H1 (cell line): ENCODE measurements around the gene WDR7. TPM values are rescaled to one million over a fixed set of nuclear protein-coding genes. Genes with fewer than 3 reads are reported as not detected.

Experiments
- CTCF ChIA-PET: fragments of 300-600 bp; sonication (Branson Sonifier 250); formaldehyde crosslinking; loops from one replicate; lab custom pipeline; 2021; ENCODE audit not compliant: partially characterized antibody; lab: Charles Lee
- POLR2A ChIA-PET: fragments of 300-600 bp; sonication (Branson Sonifier 250); formaldehyde crosslinking; loops from one replicate; lab custom pipeline; 2021; ENCODE audit warnings: inconsistent platforms; ENCODE audit not compliant: partially characterized antibody; lab: Charles Lee
- DNase-seq, 2 experiments: peaks; one replicate each; pipeline versions ENCODE4 v3.0.0 to v3.0.0-alpha.2; 2010 to 2022; ENCODE audit warnings: low spot score in 2 of 2, low read depth in 1 of 2, mixed read lengths in 1 of 2
- FAIRE-seq: peaks from 2 replicates; lab custom pipeline; 2011; peaks lifted over from hg19 to GRCh38; lab: Jason Lieb, UNC
- H2AFZ ChIP-seq: 2 replicates; pipeline ENCODE4 v1.8.1; 2012; ENCODE audit warnings: low read length, inconsistent platforms
- H2AK5ac ChIP-seq: 2 replicates; pipeline ENCODE4 v1.6.1; 2013; ENCODE audit warnings: low read depth, low read length
- H2BK120ac ChIP-seq: replicated peaks from 2 replicates; pipeline ENCODE3; 2013; ENCODE audit warnings: low read depth, low read length, inconsistent platforms
- H2BK12ac ChIP-seq: 2 replicates; pipeline ENCODE4 v1.6.1; 2013; ENCODE audit warnings: low read depth, low read length
- H2BK15ac ChIP-seq: 2 replicates; pipeline ENCODE4 v1.6.1; 2013; ENCODE audit warnings: low read length
- H2BK20ac ChIP-seq: 2 replicates; pipeline ENCODE4 v1.6.1; 2013; ENCODE audit warnings: low read length
- H2BK5ac ChIP-seq: 2 replicates; pipeline ENCODE4 v1.6.1; 2013; ENCODE audit warnings: low read depth, low read length
- H3K14ac ChIP-seq: 2 replicates; pipeline ENCODE4 v1.6.1; 2013; ENCODE audit warnings: inconsistent platforms; ENCODE audit not compliant: insufficient read length
- H3K18ac ChIP-seq: 2 replicates; pipeline ENCODE4 v1.6.1; 2013; ENCODE audit warnings: low read length; ENCODE audit errors: extremely low read depth
- H3K23ac ChIP-seq: 2 replicates; pipeline ENCODE4 v1.6.1; 2013; ENCODE audit warnings: inconsistent platforms; ENCODE audit not compliant: insufficient read length
- H3K23me2 ChIP-seq: 2 replicates; pipeline ENCODE4 v1.6.1; 2013; ENCODE audit warnings: low read depth, low read length
- H3K27ac ChIP-seq: 2 replicates; pipeline ENCODE4 v1.6.1; 2011; ENCODE audit warnings: low read depth, low read length, inconsistent platforms
- H3K27me3 ChIP-seq, 4 experiments: replicated peaks in 1 of 4; 1 replicate in 1 of 4; 2 replicates in 3 of 4; pipeline versions ENCODE4 v1.6.1 to v1.8.1; 2011 to 2013; ENCODE audit warnings: low read length in 3 of 4, mild to moderate bottlenecking in 3 of 4, inconsistent platforms in 2 of 4, mixed read lengths in 2 of 4, moderate library complexity in 1 of 4; ENCODE audit not compliant: control insufficient read depth in 3 of 4, insufficient read depth in 3 of 4; ENCODE audit errors: extremely low read depth in 1 of 4
- H3K36me3 ChIP-seq, 4 experiments: 2 replicates each; pipeline versions ENCODE4 v1.6.1 to v1.8.1; 2011 to 2013; ENCODE audit warnings: mild to moderate bottlenecking in 4 of 4, low read length in 3 of 4, moderate library complexity in 2 of 4, control low read depth in 1 of 4, inconsistent platforms in 1 of 4; ENCODE audit not compliant: insufficient read depth in 4 of 4, control insufficient read depth in 2 of 4
- H3K4ac ChIP-seq: replicated peaks from 2 replicates; pipeline ENCODE3; 2013; ENCODE audit warnings: low read length, low read depth, mixed read lengths, inconsistent platforms; ENCODE audit not compliant: insufficient read length
- H3K4me1 ChIP-seq, 4 experiments: replicated peaks in 1 of 4; 1 replicate in 1 of 4; 2 replicates in 3 of 4; pipeline versions ENCODE4 v1.6.1 to v1.8.1; 2011 to 2013; ENCODE audit warnings: low read length in 3 of 4, inconsistent platforms in 2 of 4, mixed read lengths in 1 of 4; ENCODE audit not compliant: insufficient read depth in 4 of 4, control insufficient read depth in 3 of 4
- H3K4me2 ChIP-seq, 2 experiments: 2 replicates each; pipeline versions ENCODE4 v1.6.1 to v1.8.1; 2011 to 2013; ENCODE audit warnings: low read depth in 2 of 2, low read length in 2 of 2, control low read depth in 1 of 2, inconsistent platforms in 1 of 2, mild to moderate bottlenecking in 1 of 2; ENCODE audit not compliant: insufficient read depth in 1 of 2
- H3K4me3 ChIP-seq, 4 experiments: fragments of 200-600, 300-600 bp in 1 of 4; sonication (generic), shearing (Covaris generic), sonication (Bioruptor Twin) in 1 of 4; 2 replicates each; pipeline versions ENCODE4 v1.5.1 to v1.8.1; 2011 to 2016; ENCODE audit warnings: low read length in 4 of 4, low read depth in 3 of 4, control low read depth in 2 of 4, inconsistent platforms in 2 of 4, mild to moderate bottlenecking in 2 of 4, mixed read lengths in 1 of 4, moderate library complexity in 1 of 4; ENCODE audit not compliant: insufficient read depth in 2 of 4; ENCODE audit errors: extremely low read depth in 1 of 4
- H3K56ac ChIP-seq: replicated peaks from 2 replicates; pipeline ENCODE3; 2013; ENCODE audit warnings: low read depth, mild to moderate bottlenecking, mixed read lengths, low read length, inconsistent platforms; ENCODE audit not compliant: insufficient read length
- H3K79me1 ChIP-seq: 2 replicates; pipeline ENCODE4 v1.6.1; 2013; ENCODE audit warnings: low read depth, low read length, control low read depth
- H3K79me2 ChIP-seq, 2 experiments: 2 replicates each; pipeline versions ENCODE4 v1.6.1 to v1.8.1; 2012 to 2013; ENCODE audit warnings: low read length in 2 of 2, mild to moderate bottlenecking in 2 of 2, inconsistent platforms in 1 of 2; ENCODE audit not compliant: insufficient read depth in 2 of 2, control insufficient read depth in 1 of 2
- H3K9ac ChIP-seq, 4 experiments: replicated peaks in 1 of 4; 1 replicate in 1 of 4; 2 replicates in 3 of 4; pipeline versions ENCODE4 v1.6.1 to v1.8.1; 2011 to 2013; ENCODE audit warnings: low read depth in 3 of 4, low read length in 3 of 4, control low read depth in 2 of 4, mild to moderate bottlenecking in 2 of 4, moderate library complexity in 2 of 4, inconsistent platforms in 1 of 4; ENCODE audit errors: extremely low read depth in 1 of 4
- H3K9me3 ChIP-seq, 2 experiments: 2 replicates each; pipeline versions ENCODE4 v1.6.1 to v1.8.1; 2012 to 2013; ENCODE audit warnings: mild to moderate bottlenecking in 2 of 2, moderate library complexity in 2 of 2, control low read depth in 1 of 2, inconsistent platforms in 1 of 2, low read depth in 1 of 2, low read length in 1 of 2, mixed read lengths in 1 of 2; ENCODE audit not compliant: insufficient read depth in 2 of 2
- H4K20me1 ChIP-seq, 2 experiments: replicated peaks in 1 of 2; 2 replicates each; pipeline versions ENCODE3 to v1.8.1; 2011 to 2013; ENCODE audit warnings: inconsistent platforms in 2 of 2, low read length in 2 of 2, mild to moderate bottlenecking in 1 of 2; ENCODE audit not compliant: insufficient read depth in 2 of 2, control insufficient read depth in 1 of 2
- H4K5ac ChIP-seq: 2 replicates; pipeline ENCODE4 v1.6.1; 2013; ENCODE audit warnings: low read length, low read depth, mixed read lengths, inconsistent platforms; ENCODE audit not compliant: insufficient read length
- H4K8ac ChIP-seq: 2 replicates; pipeline ENCODE4 v1.8.0; 2013; ENCODE audit warnings: mild to moderate bottlenecking, moderate library complexity, low read length, inconsistent platforms; ENCODE audit not compliant: insufficient read depth; ENCODE audit errors: extremely low read depth
- H4K91ac ChIP-seq: replicated peaks from 2 replicates; pipeline ENCODE3; 2013; ENCODE audit warnings: low read length, mixed read lengths, inconsistent platforms; ENCODE audit not compliant: insufficient read length
- FOSL1 ChIP-seq: IDR thresholded peaks from 2 replicates; pipeline ENCODE4 v1.6.1; 2011; ENCODE audit warnings: mild to moderate bottlenecking, low read depth, low read length, moderate library complexity; ENCODE audit not compliant: insufficient read depth
- RBBP5 ChIP-seq: IDR thresholded peaks from 2 replicates; pipeline ENCODE4 v1.7.1; 2012; ENCODE audit warnings: low read depth, mild to moderate bottlenecking, inconsistent platforms, low read length, moderate library complexity, borderline replicate concordance
- WGBS, 2 experiments: shearing (Covaris generic) in 1 of 2; methylation state at CpG; one replicate each; pipeline versions ENCODE4 v1.1.6 to v1.1.7; 2013 to 2015; ENCODE audit warnings: low lambda C conversion rate in 2 of 2, mixed read lengths in 2 of 2, inconsistent platforms in 1 of 2, low coverage in 1 of 2, missing lambda C conversion rate in 1 of 2; ENCODE audit not compliant: insufficient replicate concordance in 2 of 2, insufficient coverage in 1 of 2, insufficient read length in 1 of 2; ENCODE audit errors: extremely low coverage in 1 of 2, missing lambda C conversion rate in 1 of 2; 5-methylcytosine and 5-hydroxymethylcytosine counted together
- polyA plus RNA-seq, 7 experiments: library from polyadenylated mRNA; depleted of rRNA in 3 of 7; stranded (reverse) in 5 of 7; unstranded in 2 of 7; fragments of >200 nt in 5 of 7; fragments of 200-250 nt in 2 of 7; gene quantifications; 1 replicate in 5 of 7; 2 replicates in 1 of 7; 4 replicates in 1 of 7; pipeline versions ENCODE4 v1.2.1 to v1.2.3, GENCODE V29; 2011 to 2013; ENCODE audit warnings: missing spikeins in 2 of 7, mixed read lengths in 2 of 7
- total RNA-seq: library from RNA; stranded (reverse); fragmentation: NEBNext Ultra II Directional; extraction: Animal tissue kit (Norgen Biotek cat#: 25700); gene quantifications from 2 replicates; pipeline ENCODE4 v1.2.1, GENCODE V29; 2021

The WDR7 gene
- total and polyA plus RNA-seq, 2 of the 8 experiments (the other 6 are each of a cell fraction or from before 2014, with no cell fraction given), result 5.5 to 15.2 TPM

DNA sequence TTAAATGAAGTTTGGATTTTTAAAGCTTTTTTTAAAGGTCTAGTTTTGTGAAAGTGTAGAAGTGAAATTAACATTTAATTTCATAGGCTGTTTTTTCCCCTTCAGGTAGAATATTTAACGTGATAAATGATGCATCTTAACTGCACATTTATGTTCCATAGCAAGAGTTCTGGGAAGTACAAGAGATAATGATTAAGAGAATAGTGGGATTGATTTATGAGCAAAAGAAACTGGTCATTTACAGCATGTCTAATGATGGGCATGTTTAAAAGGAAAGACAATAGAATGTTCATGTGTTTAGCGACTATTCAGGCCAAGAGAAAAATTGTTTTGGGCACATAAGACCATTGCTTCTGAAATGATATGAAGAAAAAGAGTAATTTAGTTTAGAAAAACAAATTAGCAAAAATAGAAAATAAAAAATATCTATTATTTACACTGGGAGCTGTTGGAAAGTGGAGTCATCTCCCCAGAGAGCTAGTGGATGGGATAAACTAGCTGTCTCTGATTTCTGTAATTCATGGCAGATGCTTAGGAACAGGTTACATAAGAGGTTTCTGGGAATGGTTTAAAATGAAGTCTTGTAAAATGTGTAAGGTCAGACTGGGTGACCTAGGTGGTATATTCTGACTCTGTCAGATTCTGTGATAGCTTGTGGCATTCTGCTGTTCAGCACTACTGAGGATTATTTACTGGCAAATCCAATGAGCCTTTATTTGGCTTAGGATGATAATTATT lies 60.7 kb downstream of the WDR7 start:
- no peak overlapping the region for H2AK5ac ChIP-seq
- no peaks in the 10 kb centered on the region for H3K4me1 ChIP-seq
- H3K23ac ChIP-seq, result no peak overlapping the region
- H3K4me3 ChIP-seq, result no peak overlapping the region
- no peaks in the 10 kb centered on the region for H3K36me3 ChIP-seq
- no peak overlapping the region for H3K56ac ChIP-seq
- FAIRE-seq (no peak), DNase-seq (no peak)
- no peak overlapping the region for H2BK5ac ChIP-seq
- no peak overlapping the region for H3K27ac ChIP-seq
- no peak overlapping the region for H3K14ac ChIP-seq
- ChIA-PET CTCF (interaction anchor here (1.1 kb wide), 1 partner anchor 10 kb away, joined by 7 read pairs; no protein-coding TSS in a partner anchor), POLR2A (no interaction called here)
- no peak overlapping the region for H2BK15ac ChIP-seq
- no peak overlapping the region for H2BK12ac ChIP-seq
- no peaks in the 10 kb centered on the region for H4K20me1 ChIP-seq
- H4K8ac ChIP-seq, result no peak overlapping the region
- no peak overlapping the region for H3K9ac ChIP-seq
- H3K4ac ChIP-seq, result no peak overlapping the region
- no peaks in the 10 kb centered on the region for H3K9me3 ChIP-seq
- no peaks in the 10 kb centered on the region for H3K23me2 ChIP-seq
- H2BK20ac ChIP-seq, result no peak overlapping the region
- no peak overlapping the region for H4K5ac ChIP-seq
- no peaks in the 10 kb centered on the region for H3K79me2 ChIP-seq
- TF ChIP-seq RBBP5, result no peak
- TF ChIP-seq FOSL1, result no peak
- H4K91ac ChIP-seq, result no peak overlapping the region
- no peak overlapping the region for H2AFZ ChIP-seq
- no peaks in the 10 kb centered on the region for H3K79me1 ChIP-seq
- no peak overlapping the region for H3K4me2 ChIP-seq
- WGBS, 2 experiments, result 83% methylated on average over 2 of the region's 2 CpGs; no CpG with 5 or more reads in 1 of the 2 experiments
- no peaks in the 10 kb centered on the region for H3K27me3 ChIP-seq
- no peak overlapping the region for H2BK120ac ChIP-seq
- no peak overlapping the region for H3K18ac ChIP-seq
